ENCODE data around the gene ADTRP. TPM values are rescaled to one million over a fixed set of nuclear protein-coding genes. Genes with fewer than 3 reads are reported as not detected.
"Not testable (repeated sequence)": the region's sequence is repeated elsewhere in the genome, so short reads cannot be mapped to it uniquely, and the experiment has no call there.

ADTRP gene
- total RNA-seq, 1 experiment from 2014 or later = 5.2 TPM

DNA sequence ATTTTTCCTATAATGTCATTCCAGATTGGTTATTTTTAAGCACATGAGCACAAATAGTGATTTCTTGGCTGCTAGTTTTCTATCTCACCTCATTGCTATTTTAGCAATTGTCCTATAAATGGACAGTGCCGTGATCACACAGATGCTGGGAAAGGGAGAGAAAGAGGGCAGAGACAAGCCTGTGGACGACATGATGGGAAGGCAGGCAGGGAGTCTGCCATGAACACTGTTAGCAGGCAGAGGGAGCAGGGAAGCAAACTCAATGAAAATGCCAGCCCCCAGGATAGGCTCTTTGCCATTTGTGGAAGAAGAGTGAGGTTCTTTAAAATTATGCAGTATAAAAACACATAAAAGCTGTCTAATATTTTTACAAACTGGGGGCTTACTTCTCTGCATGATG lies 96.8 kb downstream of the ADTRP start:
- Mint-ChIP-seq H3K4me3 (ENCODE audit: unreplicated experiment) (no peak overlapping the region), H3K9me3 (ENCODE audit: unreplicated experiment) (peaks cover 32% of the 10 kb centered on the region), H3K4me1 (ENCODE audit: low read depth, unreplicated experiment) (peaks cover 23% of the 10 kb centered on the region), H3K36me3 (ENCODE audit: insufficient read depth, unreplicated experiment) (no peaks in the 10 kb centered on the region), H3K27me3 (ENCODE audit: insufficient read depth, unreplicated experiment) (no peaks in the 10 kb centered on the region), H3K27ac (ENCODE audit: unreplicated experiment) (no peak overlapping the region)
- CTCF ChIA-PET = no interaction called here
- Histone ChIP-seq H3K4me1 (peaks cover 21% of the 10 kb centered on the region), H3K4me3 (ENCODE audit: low read depth, low read length) (no peak overlapping the region), H3K9me3 (peaks cover 8% of the 10 kb centered on the region), H3K27me3 (replicated peaks; ENCODE audit: control insufficient read depth, insufficient read depth, low read length) (no peaks in the 10 kb centered on the region), H3K36me3 (ENCODE audit: control insufficient read depth, insufficient read depth, low read length) (no peaks in the 10 kb centered on the region)
- DNase-seq = no peak
- TF ChIP-seq, protein P1, sequence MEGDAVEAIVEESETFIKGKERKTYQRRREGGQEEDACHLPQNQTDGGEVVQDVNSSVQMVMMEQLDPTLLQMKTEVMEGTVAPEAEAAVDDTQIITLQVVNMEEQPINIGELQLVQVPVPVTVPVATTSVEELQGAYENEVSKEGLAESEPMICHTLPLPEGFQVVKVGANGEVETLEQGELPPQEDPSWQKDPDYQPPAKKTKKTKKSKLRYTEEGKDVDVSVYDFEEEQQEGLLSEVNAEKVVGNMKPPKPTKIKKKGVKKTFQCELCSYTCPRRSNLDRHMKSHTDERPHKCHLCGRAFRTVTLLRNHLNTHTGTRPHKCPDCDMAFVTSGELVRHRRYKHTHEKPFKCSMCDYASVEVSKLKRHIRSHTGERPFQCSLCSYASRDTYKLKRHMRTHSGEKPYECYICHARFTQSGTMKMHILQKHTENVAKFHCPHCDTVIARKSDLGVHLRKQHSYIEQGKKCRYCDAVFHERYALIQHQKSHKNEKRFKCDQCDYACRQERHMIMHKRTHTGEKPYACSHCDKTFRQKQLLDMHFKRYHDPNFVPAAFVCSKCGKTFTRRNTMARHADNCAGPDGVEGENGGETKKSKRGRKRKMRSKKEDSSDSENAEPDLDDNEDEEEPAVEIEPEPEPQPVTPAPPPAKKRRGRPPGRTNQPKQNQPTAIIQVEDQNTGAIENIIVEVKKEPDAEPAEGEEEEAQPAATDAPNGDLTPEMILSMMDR (IDR thresholded peaks at IDR 0.05; ENCODE audit: insufficient read depth in 1 of 2, low read depth in 1 of 2, low read length in 1 of 2, severe bottlenecking in 1 of 2, unreplicated experiment in 1 of 2) = no peak
- intact Hi-C loops (cut with micrococcal nuclease; ENCODE audit: unreplicated experiment) = no loop called here
- BruUV-seq (replicated peaks) = no TSS peak
- POLR2A ChIA-PET = no interaction called here

DNA sequence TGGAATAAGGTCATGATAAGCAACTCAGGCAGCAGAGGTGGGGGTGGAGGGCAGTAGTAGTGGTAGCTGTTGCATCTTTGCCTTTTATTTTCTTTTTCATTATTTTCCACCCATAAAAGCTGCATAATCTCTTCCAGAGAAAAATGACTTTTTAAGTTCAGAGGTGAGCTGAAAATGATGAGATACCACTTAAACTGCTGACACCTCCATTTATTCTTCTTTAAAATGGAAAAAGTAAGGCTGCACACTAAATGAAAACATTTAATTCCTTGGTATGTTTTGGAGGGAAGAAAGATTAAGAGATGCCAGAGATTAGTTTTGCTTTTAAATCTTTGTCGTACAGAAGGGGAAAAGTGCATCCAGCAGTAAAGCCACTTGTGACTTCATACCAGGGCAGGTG lies 97.2 kb downstream of the ADTRP start:
- Mint-ChIP-seq H3K36me3 (ENCODE audit: insufficient read depth, unreplicated experiment) (no peaks in the 10 kb centered on the region), H3K4me1 (ENCODE audit: low read depth, unreplicated experiment) (peaks cover 19% of the 10 kb centered on the region), H3K27me3 (ENCODE audit: insufficient read depth, unreplicated experiment) (no peaks in the 10 kb centered on the region), H3K27ac (ENCODE audit: unreplicated experiment) (no peak overlapping the region), H3K9me3 (ENCODE audit: unreplicated experiment) (peaks cover 32% of the 10 kb centered on the region), H3K4me3 (ENCODE audit: unreplicated experiment) (no peak overlapping the region)
- H3K36me3 ChIP-seq (ENCODE audit: control insufficient read depth, insufficient read depth, low read length) = no peaks in the 10 kb centered on the region
- no peaks in the 10 kb centered on the region for H3K27me3 ChIP-seq (replicated peaks; ENCODE audit: control insufficient read depth, insufficient read depth, low read length)
- BruUV-seq (replicated peaks) = no TSS peak
- no peak for DNase-seq
- POLR2A ChIA-PET = no interaction called here
- peaks cover 17% of the 10 kb centered on the region for H3K4me1 ChIP-seq
- intact Hi-C loops (cut with micrococcal nuclease; ENCODE audit: unreplicated experiment) = no loop called here
- no peak overlapping the region for H3K4me3 ChIP-seq (ENCODE audit: low read depth, low read length)
- TF ChIP-seq, protein P1 (IDR thresholded peaks at IDR 0.05; ENCODE audit: insufficient read depth in 1 of 2, low read depth in 1 of 2, low read length in 1 of 2, severe bottlenecking in 1 of 2, unreplicated experiment in 1 of 2) = no peak
- peaks cover 8% of the 10 kb centered on the region for H3K9me3 ChIP-seq
- CTCF ChIA-PET = no interaction called here

DNA sequence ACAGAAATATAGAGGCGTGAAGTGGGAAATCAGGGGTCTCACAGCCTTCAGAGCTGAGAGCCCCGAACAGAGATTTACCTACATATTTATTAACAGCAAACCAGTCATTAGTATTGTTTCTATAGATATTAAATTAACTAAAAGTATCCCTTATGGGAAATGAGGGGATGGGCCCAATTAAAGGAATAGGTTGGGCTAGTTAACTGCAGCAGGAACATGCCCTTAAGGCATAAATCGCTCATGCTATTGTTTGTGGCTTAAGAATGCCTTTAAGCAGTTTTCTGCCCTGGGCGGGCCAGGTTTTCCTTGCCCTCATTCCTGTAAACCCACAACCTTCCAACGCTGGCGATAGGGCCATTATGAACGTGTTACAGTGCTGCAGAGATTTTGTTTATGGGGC lies 98.1 kb downstream of the ADTRP start:
- Mint-ChIP-seq H3K9me3 (ENCODE audit: unreplicated experiment) (peaks cover 32% of the 10 kb centered on the region), H3K4me1 (ENCODE audit: low read depth, unreplicated experiment) (peaks cover 11% of the 10 kb centered on the region)
- CTCF ChIA-PET; H3K36me3 ChIP-seq (ENCODE audit: control insufficient read depth, insufficient read depth, low read length); H3K36me3 Mint-ChIP-seq (ENCODE audit: insufficient read depth, unreplicated experiment); DNase-seq; BruUV-seq (replicated peaks); H3K4me1 ChIP-seq; H3K4me3 ChIP-seq (ENCODE audit: low read depth, low read length); H3K27me3 Mint-ChIP-seq (ENCODE audit: insufficient read depth, unreplicated experiment); H3K27me3 ChIP-seq (replicated peaks; ENCODE audit: control insufficient read depth, insufficient read depth, low read length); POLR2A ChIA-PET; H3K4me3 Mint-ChIP-seq (ENCODE audit: unreplicated experiment); H3K27ac Mint-ChIP-seq (ENCODE audit: unreplicated experiment); intact Hi-C loops (cut with micrococcal nuclease; ENCODE audit: unreplicated experiment); H3K9me3 ChIP-seq: not testable (repeated sequence)

DNA sequence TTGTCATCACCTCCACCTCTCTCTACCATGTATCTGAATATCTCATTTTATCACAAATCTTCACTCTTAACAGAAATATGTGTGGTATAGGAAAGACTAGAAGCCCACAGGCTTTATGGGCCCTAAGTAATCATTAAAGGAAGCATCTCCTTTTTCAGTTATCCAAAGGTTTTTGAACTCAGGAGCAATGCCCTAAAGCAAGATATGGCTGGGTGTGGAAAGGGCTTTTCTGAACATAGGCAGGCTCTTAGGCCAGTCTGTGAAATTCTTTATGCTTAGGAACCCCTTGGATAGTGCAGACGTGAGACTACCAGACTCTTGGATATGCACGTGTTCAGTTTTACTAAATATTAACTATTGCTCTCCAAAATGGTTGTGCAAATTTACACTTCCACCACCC lies 99.5 kb downstream of the ADTRP start:
- CTCF ChIA-PET = no interaction called here
- Mint-ChIP-seq H3K4me3 (ENCODE audit: unreplicated experiment) (no peak overlapping the region), H3K9me3 (ENCODE audit: unreplicated experiment) (peaks cover 32% of the 10 kb centered on the region), H3K36me3 (ENCODE audit: insufficient read depth, unreplicated experiment) (no peaks in the 10 kb centered on the region), H3K27me3 (ENCODE audit: insufficient read depth, unreplicated experiment) (no peaks in the 10 kb centered on the region), H3K4me1 (ENCODE audit: low read depth, unreplicated experiment) (no peaks in the 10 kb centered on the region), H3K27ac (ENCODE audit: unreplicated experiment) (no peak overlapping the region)
- no peak overlapping the region for H3K4me3 ChIP-seq (ENCODE audit: low read depth, low read length)
- no peaks in the 10 kb centered on the region for H3K27me3 ChIP-seq (replicated peaks; ENCODE audit: control insufficient read depth, insufficient read depth, low read length)
- TF ChIP-seq, protein P1 (IDR thresholded peaks at IDR 0.05; ENCODE audit: insufficient read depth in 1 of 2, low read depth in 1 of 2, low read length in 1 of 2, severe bottlenecking in 1 of 2, unreplicated experiment in 1 of 2) = no peak
- intact Hi-C loops (cut with micrococcal nuclease; ENCODE audit: unreplicated experiment) = no loop called here
- H3K9me3 ChIP-seq = peaks cover 8% of the 10 kb centered on the region
- no peaks in the 10 kb centered on the region for H3K36me3 ChIP-seq (ENCODE audit: control insufficient read depth, insufficient read depth, low read length)
- POLR2A ChIA-PET = no interaction called here
- DNase-seq = no peak
- no peaks in the 10 kb centered on the region for H3K4me1 ChIP-seq
- BruUV-seq (replicated peaks) = no TSS peak

All from Caco-2 (cell line).